ENCODE data around the gene KRT78.

DNA sequence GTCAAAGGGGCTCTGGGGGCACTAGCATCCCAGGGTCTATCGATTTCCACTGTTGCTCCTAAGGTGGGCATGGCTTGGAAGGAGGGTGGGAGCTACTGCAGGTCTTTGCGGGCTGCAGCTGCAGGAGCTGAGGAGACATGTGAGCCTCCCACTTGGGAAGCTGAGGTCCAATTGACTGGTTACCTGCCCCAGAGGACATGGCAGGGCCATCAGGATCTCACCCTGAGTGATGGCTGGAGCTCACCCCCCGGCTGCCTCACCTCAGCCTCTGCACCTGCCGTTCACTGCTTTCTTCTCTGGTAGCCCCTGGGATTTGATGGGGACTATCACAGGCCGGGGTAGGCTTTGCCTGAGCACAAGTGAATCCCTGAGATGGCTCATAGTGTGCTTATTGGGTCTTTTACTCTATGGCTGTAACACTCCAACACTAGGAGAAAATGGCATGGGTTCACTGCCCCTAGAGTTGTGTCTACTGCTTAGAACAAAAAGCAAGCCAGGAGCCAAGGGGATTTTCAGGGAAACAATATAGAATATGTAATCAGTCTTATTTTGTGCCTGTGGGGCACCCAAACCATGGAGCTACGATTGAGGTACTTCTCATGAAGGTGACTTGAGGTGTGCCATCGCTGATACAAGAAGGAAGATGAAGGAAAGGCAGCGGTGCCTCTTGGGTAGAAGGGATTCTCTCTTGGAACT, 31.6 kb downstream of the KRT78 start:
- TF ChIP-seq EZH2 (IDR thresholded peaks at IDR 0.05): no peak
- no peak for TF ChIP-seq POLR2AphosphoS5 (IDR thresholded peaks at IDR 0.05; ENCODE audit: borderline replicate concordance, low read depth, low read length)
- no peak for TF ChIP-seq FOXP2 (optimal IDR thresholded peaks at IDR 0.05; ENCODE audit: control extremely low read depth, extremely low read length, insufficient read depth)
